Ovary (tissue), 3 donors: ENCODE results near the gene KIAA0930.

Source experiments
- CTCF ChIP-seq, 3 donors: fragments of 450-650 bp in 2 of 3; fragments of 200-600 bp in 1 of 3; IDR thresholded peaks; one replicate each; pipeline versions ENCODE4 v1.5.1 to v1.8.0; 2016 to 2022; ENCODE audit warnings: antibody characterized with exemption in 3 of 3, mild to moderate bottlenecking in 1 of 3
- POLR2A ChIP-seq: fragments of 450-650 bp; IDR thresholded peaks from one replicate; pipeline ENCODE4 v1.6.1; 2017; ENCODE audit warnings: antibody characterized with exemption, mild to moderate bottlenecking, moderate library complexity
- donor health status: DM: no; HTN: no; CAD: no.

GRCh38 chr22:45194686-45195085 is 46.0 kb downstream of the KIAA0930 start:
- no peak for TF ChIP-seq POLR2A
- TF ChIP-seq CTCF (IDR thresholded peaks at IDR 0.05), result no peak
